Trophoblast cell (in vitro differentiated cells and primary cell): ENCODE results near the gene NKX1-2.

Experiments used
- DNase-seq, 2 donors: peaks; one replicate each; pipeline ENCODE4 v3.0.0-alpha.2; 2016
- H2AFZ ChIP-seq: 2 replicates; pipeline ENCODE4 v1.6.1; 2013; ENCODE audit warnings: low read length, moderate library complexity, mild to moderate bottlenecking; ENCODE audit not compliant: insufficient read depth, poor library complexity
- H2AK5ac ChIP-seq: 2 replicates; pipeline ENCODE4 v1.6.1; 2013; ENCODE audit warnings: mild to moderate bottlenecking, low read length
- H2BK120ac ChIP-seq: 2 replicates; pipeline ENCODE4 v1.6.1; 2013; ENCODE audit warnings: low read length, mild to moderate bottlenecking, moderate library complexity; ENCODE audit not compliant: insufficient read depth, poor library complexity
- H2BK12ac ChIP-seq: 2 replicates; pipeline ENCODE4 v1.6.1; 2013; ENCODE audit warnings: mild to moderate bottlenecking, low read length, moderate library complexity
- H2BK5ac ChIP-seq: 2 replicates; pipeline ENCODE4 v1.6.1; 2013; ENCODE audit warnings: low read length, low read depth, moderate library complexity, mild to moderate bottlenecking; ENCODE audit not compliant: poor library complexity
- H3K14ac ChIP-seq: 2 replicates; pipeline ENCODE4 v1.6.1; 2013; ENCODE audit warnings: mild to moderate bottlenecking, low read length
- H3K18ac ChIP-seq: 2 replicates; pipeline ENCODE4 v1.6.1; 2013; ENCODE audit warnings: mild to moderate bottlenecking, low read length
- H3K23ac ChIP-seq: 2 replicates; pipeline ENCODE4 v1.6.1; 2013; ENCODE audit warnings: low read length
- H3K27ac ChIP-seq: 2 replicates; pipeline ENCODE4 v1.5.1; 2013; ENCODE audit warnings: low read depth, mild to moderate bottlenecking, inconsistent platforms, low read length, moderate library complexity
- H3K27me3 ChIP-seq: 2 replicates; pipeline ENCODE4 v1.6.1; 2013; ENCODE audit warnings: inconsistent platforms, mild to moderate bottlenecking, low read length, moderate library complexity; ENCODE audit not compliant: insufficient read depth
- H3K36me3 ChIP-seq, 2 experiments: 1 replicate in 1 of 2; 2 replicates in 1 of 2; pipeline ENCODE4 v1.6.1; 2013; ENCODE audit warnings: low read length in 2 of 2, mild to moderate bottlenecking in 2 of 2, moderate library complexity in 1 of 2; ENCODE audit not compliant: insufficient read depth in 2 of 2, control insufficient read depth in 1 of 2
- H3K4ac ChIP-seq: 2 replicates; pipeline ENCODE4 v1.6.1; 2013; ENCODE audit warnings: low read depth, mild to moderate bottlenecking, low read length, moderate library complexity
- H3K4me1 ChIP-seq, 2 experiments: 1 replicate in 1 of 2; 2 replicates in 1 of 2; pipeline ENCODE4 v1.6.1; 2013; ENCODE audit warnings: low read length in 2 of 2, mild to moderate bottlenecking in 2 of 2, moderate library complexity in 1 of 2; ENCODE audit not compliant: insufficient read depth in 2 of 2, control insufficient read depth in 1 of 2
- H3K4me2 ChIP-seq: 2 replicates; pipeline ENCODE4 v1.6.1; 2013; ENCODE audit warnings: inconsistent platforms, mild to moderate bottlenecking, low read length, moderate library complexity
- H3K4me3 ChIP-seq: 2 replicates; pipeline ENCODE4 v1.5.1; 2013; ENCODE audit warnings: mild to moderate bottlenecking, low read depth, low read length, inconsistent platforms
- H3K79me1 ChIP-seq: one replicate; pipeline ENCODE4 v1.6.1; 2013; ENCODE audit warnings: low read length
- H3K79me2 ChIP-seq: 2 replicates; pipeline ENCODE4 v1.6.1; 2013; ENCODE audit warnings: low read length, mild to moderate bottlenecking; ENCODE audit not compliant: control insufficient read depth, insufficient read depth, poor library complexity
- H3K9ac ChIP-seq: 2 replicates; pipeline ENCODE4 v1.6.1; 2013; ENCODE audit warnings: mild to moderate bottlenecking, low read length
- H3K9me3 ChIP-seq: 2 replicates; pipeline ENCODE4 v1.6.1; 2013; ENCODE audit warnings: low read depth, mild to moderate bottlenecking, control low read depth, inconsistent platforms, low read length; ENCODE audit not compliant: insufficient read depth
- H4K12ac ChIP-seq: 2 replicates; pipeline ENCODE4 v1.6.1; 2013; ENCODE audit warnings: low read depth, mild to moderate bottlenecking, low read length, moderate library complexity
- H4K8ac ChIP-seq: 2 replicates; pipeline ENCODE4 v1.6.1; 2013; ENCODE audit warnings: low read depth, mild to moderate bottlenecking, low read length, moderate library complexity
- H4K91ac ChIP-seq: one replicate; pipeline ENCODE4 v1.6.1; 2013; ENCODE audit warnings: low read depth, mild to moderate bottlenecking, low read length, moderate library complexity
- WGBS: extraction: QIAGEN DNeasy Blood & Tissue Kit; methylation state at CpG from one replicate; pipeline ENCODE4 v1.1.7; 2013; ENCODE audit warnings: missing lambda C conversion rate; ENCODE audit not compliant: insufficient read length, insufficient coverage; ENCODE audit errors: extremely low coverage; 5-methylcytosine and 5-hydroxymethylcytosine counted together

NKX1-2 gene

DNA sequence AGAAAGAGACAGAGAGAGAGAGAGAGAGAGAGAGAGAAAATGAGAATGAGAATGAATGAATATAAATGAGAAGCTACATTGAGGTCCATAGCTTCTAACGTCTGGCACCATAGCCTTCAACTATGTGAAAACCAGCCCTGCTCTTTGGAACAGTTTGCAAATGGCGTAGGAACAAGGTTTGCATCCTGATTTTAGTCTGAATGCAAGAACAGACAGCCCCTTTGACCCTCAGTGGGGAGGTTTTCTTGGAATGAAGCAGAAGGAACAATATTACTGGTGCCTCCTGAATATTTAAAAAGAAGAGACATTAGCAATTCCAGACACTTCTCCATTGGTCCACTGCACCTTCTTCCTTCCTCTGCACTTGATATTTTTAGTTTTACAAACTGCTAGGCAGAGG, 34.8 kb upstream of the NKX1-2 start:
- H3K36me3 ChIP-seq = no peaks in the 10 kb centered on the region
- no peak overlapping the region for H3K4ac ChIP-seq
- no peak overlapping the region for H3K23ac ChIP-seq
- H3K18ac ChIP-seq = no peak overlapping the region
- H3K27me3 ChIP-seq = no peaks in the 10 kb centered on the region
- no peak overlapping the region for H3K27ac ChIP-seq
- H3K4me3 ChIP-seq = no peak overlapping the region
- no peak overlapping the region for H4K12ac ChIP-seq
- no peak overlapping the region for H2BK120ac ChIP-seq
- peaks cover 3 to 9% of the 10 kb centered on the region in 2 experiments for H3K4me1 ChIP-seq
- H3K9me3 ChIP-seq = peaks cover 3% of the 10 kb centered on the region
- no peak overlapping the region for H3K9ac ChIP-seq
- H4K91ac ChIP-seq = no peak overlapping the region
- H3K79me2 ChIP-seq = no peaks in the 10 kb centered on the region
- H2AK5ac ChIP-seq = no peak overlapping the region
- H2AFZ ChIP-seq = no peak overlapping the region
- H3K79me1 ChIP-seq = no peaks in the 10 kb centered on the region
- no peak overlapping the region for H3K4me2 ChIP-seq
- no CpG with 5 or more reads among the region's 2 CpGs for WGBS
- H4K8ac ChIP-seq = no peak overlapping the region
- no peak overlapping the region for H3K14ac ChIP-seq
- no peak overlapping the region for H2BK12ac ChIP-seq
- no peak for DNase-seq
- no peak overlapping the region for H2BK5ac ChIP-seq

DNA sequence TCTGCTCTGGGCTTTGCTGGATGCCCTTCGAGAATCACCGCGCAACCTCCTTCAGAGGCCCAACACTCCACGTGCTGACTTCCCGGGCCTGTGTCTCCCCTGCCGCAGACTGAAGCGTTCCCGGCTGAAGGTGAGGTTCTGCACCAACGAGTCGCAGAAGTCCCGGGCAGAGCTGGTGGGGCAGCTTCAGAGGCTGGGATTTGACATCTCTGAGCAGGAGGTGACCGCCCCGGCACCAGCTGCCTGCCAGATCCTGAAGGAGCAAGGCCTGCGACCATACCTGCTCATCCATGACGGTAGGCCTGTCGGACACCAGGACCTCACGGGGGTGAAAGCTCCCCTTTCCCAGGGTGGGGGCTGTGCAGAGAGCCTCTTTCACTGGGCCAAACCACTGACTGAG, 34.2 kb upstream of the NKX1-2 start:
- Histone ChIP-seq H3K79me1 (no peaks in the 10 kb centered on the region), H2BK12ac (no peak overlapping the region), H3K4ac (no peak overlapping the region), H2BK120ac (no peak overlapping the region), H3K4me2 (no peak overlapping the region), H3K79me2 (no peaks in the 10 kb centered on the region), H3K27ac (no peak overlapping the region), H4K12ac (peak overlapping the region; percentile 51), H3K9ac (no peak overlapping the region), H2AFZ (no peak overlapping the region), H3K27me3 (no peaks in the 10 kb centered on the region), H3K4me3 (no peak overlapping the region), H4K91ac (no peak overlapping the region), H2AK5ac (no peak overlapping the region), H3K36me3 (no peaks in the 10 kb centered on the region), H3K18ac (no peak overlapping the region), H3K23ac (no peak overlapping the region), H3K4me1 (peaks cover 3 to 9% of the 10 kb centered on the region in 2 experiments), H2BK5ac (no peak overlapping the region), H3K9me3 (peaks cover 3% of the 10 kb centered on the region), H4K8ac (no peak overlapping the region), H3K14ac (no peak overlapping the region)
- DNase-seq = no peak
- WGBS = no CpG with 5 or more reads among the region's 17 CpGs

DNA sequence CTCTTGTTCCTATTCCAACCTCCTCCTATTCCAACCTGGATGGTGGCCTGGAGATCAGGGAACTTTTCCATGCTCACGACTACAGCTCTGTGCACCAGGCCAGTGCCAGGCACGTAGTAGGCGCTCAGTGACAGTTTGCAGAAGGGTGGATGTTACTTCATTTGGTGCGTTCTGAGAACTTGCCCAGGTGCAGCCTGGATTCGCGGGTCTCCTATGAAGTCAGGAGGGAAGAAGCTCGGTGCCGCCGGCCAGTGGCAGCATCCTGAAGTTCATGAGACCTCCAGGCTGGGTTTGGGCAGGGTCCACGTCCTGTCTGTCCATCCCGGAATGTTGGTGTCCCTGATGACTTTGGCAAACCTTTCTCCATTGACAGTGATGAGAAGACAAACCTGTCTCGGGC, 33.0 kb upstream of the NKX1-2 start:
- Histone ChIP-seq H2AK5ac (no peak overlapping the region), H4K8ac (no peak overlapping the region), H3K27ac (no peak overlapping the region), H2AFZ (no peak overlapping the region), H2BK5ac (no peak overlapping the region), H3K9ac (no peak overlapping the region), H3K18ac (no peak overlapping the region), H3K27me3 (no peaks in the 10 kb centered on the region), H3K9me3 (peaks cover 3% of the 10 kb centered on the region), H3K4me1 (peaks cover 3 to 14% of the 10 kb centered on the region in 2 experiments), H2BK12ac (no peak overlapping the region), H3K4me2 (no peak overlapping the region), H3K23ac (no peak overlapping the region), H3K79me2 (no peaks in the 10 kb centered on the region), H3K4me3 (no peak overlapping the region), H4K91ac (no peak overlapping the region), H3K79me1 (no peaks in the 10 kb centered on the region), H2BK120ac (no peak overlapping the region), H3K4ac (no peak overlapping the region), H3K14ac (no peak overlapping the region), H4K12ac (no peak overlapping the region), H3K36me3 (no peaks in the 10 kb centered on the region)
- no CpG with 5 or more reads among the region's 12 CpGs for WGBS
- DNase-seq = no peak

DNA sequence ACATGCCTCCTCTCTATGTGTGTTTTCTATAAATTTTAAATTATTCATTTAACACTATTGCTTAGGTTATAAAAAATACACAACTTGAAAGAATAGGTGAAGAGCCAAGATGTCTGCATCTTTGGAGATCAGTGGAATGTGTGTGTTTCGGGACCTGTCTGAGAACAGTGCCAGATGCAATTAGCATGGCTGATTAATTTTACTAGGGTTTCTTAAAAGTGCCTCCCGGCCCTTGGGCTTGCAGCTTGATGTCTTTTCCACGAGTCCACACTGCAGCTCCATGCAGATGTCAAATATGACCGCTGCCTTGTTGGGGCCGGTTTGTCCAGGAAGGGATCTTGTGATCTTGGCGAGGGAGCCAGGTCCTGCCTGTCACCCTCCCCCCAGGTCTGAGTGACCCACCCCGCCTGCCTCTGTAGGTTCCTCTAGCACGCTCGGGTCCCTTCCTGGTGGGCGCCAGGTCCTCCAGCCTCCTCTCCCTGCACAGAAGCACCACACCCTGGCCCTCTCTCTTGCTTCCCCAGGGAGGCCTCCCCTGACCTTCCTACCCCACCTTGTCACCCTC, 32.5 kb upstream of the NKX1-2 start:
- H3K79me2 ChIP-seq = no peaks in the 10 kb centered on the region
- H2BK5ac ChIP-seq = no peak overlapping the region
- no peaks in the 10 kb centered on the region for H3K36me3 ChIP-seq
- H2BK120ac ChIP-seq = no peak overlapping the region
- H3K23ac ChIP-seq = no peak overlapping the region
- no peak overlapping the region for H3K9ac ChIP-seq
- no peak overlapping the region for H2AK5ac ChIP-seq
- no peak overlapping the region for H3K4me2 ChIP-seq
- no peak overlapping the region for H4K12ac ChIP-seq
- no peak for DNase-seq
- H3K4me1 ChIP-seq = peaks cover 3 to 18% of the 10 kb centered on the region in 2 experiments
- H4K8ac ChIP-seq = no peak overlapping the region
- H3K14ac ChIP-seq = no peak overlapping the region
- WGBS = no CpG with 5 or more reads among the region's 10 CpGs
- H3K4me3 ChIP-seq = no peak overlapping the region
- H4K91ac ChIP-seq = no peak overlapping the region
- no peak overlapping the region for H3K4ac ChIP-seq
- no peak overlapping the region for H2BK12ac ChIP-seq
- H3K79me1 ChIP-seq = no peaks in the 10 kb centered on the region
- no peak overlapping the region for H2AFZ ChIP-seq
- H3K9me3 ChIP-seq = peaks cover 3% of the 10 kb centered on the region
- no peak overlapping the region for H3K27ac ChIP-seq
- no peak overlapping the region for H3K18ac ChIP-seq
- no peaks in the 10 kb centered on the region for H3K27me3 ChIP-seq
